Endothelial cell of umbilical vein (primary cell): ENCODE measurements around the gene DUSP22. TPM values are rescaled to one million over a fixed set of nuclear protein-coding genes. Genes with fewer than 3 reads are reported as not detected.

Experiments used
- BruUV-seq: library from RNA; stranded (reverse); fragments of 400-500 nt; replicated peaks from 2 replicates; lab custom pipeline; 2021; lab: Mats Ljungman, UMichigan
- CTCF ChIA-PET: fragments of 300-600, 350-600 bp; sonication (Branson Sonifier 250); formaldehyde crosslinking; loops from one replicate; lab custom pipeline; 2021; ENCODE audit warnings: antibody characterized with exemption, inconsistent platforms; lab: Charles Lee
- POLR2A ChIA-PET: fragments of 300-600, 350-600 bp; sonication (Branson Sonifier 250); formaldehyde crosslinking; loops from one replicate; lab custom pipeline; 2021; ENCODE audit warnings: antibody characterized with exemption, inconsistent platforms; lab: Charles Lee
- DNase-seq: peaks from one replicate; pipeline ENCODE4 v3.0.0-alpha.2; 2011; ENCODE audit warnings: low read depth, low spot score
- FAIRE-seq: peaks from 2 replicates; lab custom pipeline; 2011; peaks lifted over from hg19 to GRCh38; lab: Jason Lieb, UNC
- H2AFZ ChIP-seq: 2 replicates; pipeline ENCODE4 v1.6.0; 2012; ENCODE audit warnings: low read depth, low read length, control low read depth, inconsistent platforms
- H3K27ac ChIP-seq: 2 replicates; pipeline ENCODE4 v1.5.1; 2011; ENCODE audit warnings: low read depth, mild to moderate bottlenecking, control low read depth, low read length, moderate library complexity; ENCODE audit not compliant: insufficient read depth
- H3K27me3 ChIP-seq, 2 experiments: 2 replicates each; pipeline versions ENCODE4 v1.6.0 to v1.6.1; 2011; ENCODE audit warnings: low read length in 2 of 2, mixed read lengths in 1 of 2; ENCODE audit not compliant: control insufficient read depth in 2 of 2, insufficient read depth in 2 of 2
- H3K36me3 ChIP-seq, 2 experiments: 2 replicates in 1 of 2; 3 replicates in 1 of 2; pipeline ENCODE4 v1.5.1; 2011; ENCODE audit warnings: low read length in 2 of 2, mild to moderate bottlenecking in 1 of 2, moderate library complexity in 1 of 2; ENCODE audit not compliant: control insufficient read depth in 2 of 2, insufficient read depth in 2 of 2; ENCODE audit errors: extremely low read depth in 1 of 2
- H3K4me1 ChIP-seq: 3 replicates; pipeline ENCODE4 v1.5.1; 2011; ENCODE audit warnings: mild to moderate bottlenecking, low read length; ENCODE audit not compliant: control insufficient read depth, insufficient read depth; ENCODE audit errors: extremely low read depth
- H3K4me2 ChIP-seq: 2 replicates; pipeline ENCODE4 v1.6.1; 2011; ENCODE audit warnings: low read length, control low read depth, mixed read lengths; ENCODE audit not compliant: insufficient read depth
- H3K4me3 ChIP-seq, 3 experiments: fragments of 200-600 bp in 1 of 3; sonication (generic), shearing (Covaris generic) in 1 of 3; replicated peaks in 1 of 3; 2 replicates each; pipeline ENCODE4 v1.5.1; 2011 to 2016; ENCODE audit warnings: control low read depth in 3 of 3, low read length in 3 of 3, mild to moderate bottlenecking in 2 of 3, inconsistent platforms in 1 of 3, low read depth in 1 of 3, moderate library complexity in 1 of 3; ENCODE audit not compliant: insufficient read depth in 1 of 3
- H3K79me2 ChIP-seq: 2 replicates; pipeline ENCODE4 v1.6.0; 2012; ENCODE audit warnings: low read length, inconsistent platforms; ENCODE audit not compliant: control insufficient read depth, insufficient read depth
- H3K9ac ChIP-seq: replicated peaks from 2 replicates; pipeline ENCODE3; 2011; ENCODE audit warnings: low read length, control low read depth; ENCODE audit not compliant: insufficient read depth; ENCODE audit errors: extremely low read depth
- H3K9me1 ChIP-seq: replicated peaks from 3 replicates; pipeline ENCODE4 v1.6.0; 2011; ENCODE audit warnings: mild to moderate bottlenecking, low read length; ENCODE audit not compliant: control insufficient read depth, insufficient read depth; ENCODE audit errors: extremely low read depth
- H3K9me3 ChIP-seq: replicated peaks from 2 replicates; pipeline ENCODE4 v1.5.1; 2012; ENCODE audit warnings: low read length, inconsistent platforms; ENCODE audit not compliant: control insufficient read depth, insufficient read depth
- H4K20me1 ChIP-seq: replicated peaks from 2 replicates; pipeline ENCODE3; 2011; ENCODE audit warnings: mild to moderate bottlenecking, low read length; ENCODE audit not compliant: control insufficient read depth, insufficient read depth; ENCODE audit errors: extremely low read depth
- EZH2 ChIP-seq: IDR thresholded peaks from 2 replicates; pipeline ENCODE4 v1.6.1; 2012; ENCODE audit warnings: borderline replicate concordance, low read depth, mild to moderate bottlenecking, moderate library complexity, low read length, inconsistent platforms; ENCODE audit not compliant: severe bottlenecking
- FOS ChIP-seq: IDR thresholded peaks from 2 replicates; pipeline ENCODE4 v1.6.1; 2011; ENCODE audit warnings: mild to moderate bottlenecking, low read length, moderate library complexity, borderline replicate concordance; ENCODE audit not compliant: insufficient read depth
- GATA2 ChIP-seq: IDR thresholded peaks from 2 replicates; pipeline ENCODE4 v1.7.0; 2011; ENCODE audit warnings: low read depth, mild to moderate bottlenecking, moderate library complexity, mixed read lengths, low read length; ENCODE audit not compliant: insufficient read length, insufficient read depth
- JUN ChIP-seq: IDR thresholded peaks from 2 replicates; pipeline ENCODE4 v1.6.1; 2011; ENCODE audit warnings: borderline replicate concordance, low read depth; ENCODE audit not compliant: insufficient read length, insufficient read depth
- MYC ChIP-seq: IDR thresholded peaks from one replicate; pipeline ENCODE4 v1.6.1; 2011; ENCODE audit warnings: mild to moderate bottlenecking, low read depth, low read length
- POLR2A ChIP-seq: IDR thresholded peaks from 2 replicates; pipeline ENCODE4 v1.6.1; 2012; ENCODE audit warnings: low read depth, mild to moderate bottlenecking, control low read depth, low read length
- POLR2AphosphoS5 ChIP-seq: IDR thresholded peaks from 2 replicates; pipeline ENCODE4 v1.6.1; 2012; ENCODE audit warnings: low read depth, mild to moderate bottlenecking, control low read depth, low read length, moderate library complexity; ENCODE audit not compliant: insufficient read depth
- dilution Hi-C: fragments of 300-500 bp; cut with MboI; formaldehyde crosslinking; loops from one replicate; pipeline ENCODE4 v1.15.0; 2019; ENCODE audit warnings: low sequenced_read_pairs; ENCODE audit not compliant: extremely low pct_ligation_motif_present
- intact Hi-C: fragments of 100-400 bp; cut with micrococcal nuclease; formaldehyde crosslinking; loops from one replicate; pipeline ENCODE4 v1.10.0; 2022
- polyA plus RNA-seq, 4 experiments: library from polyadenylated mRNA; depleted of rRNA in 3 of 4; stranded (reverse) in 3 of 4; unstranded in 1 of 4; fragments of >200 nt; gene quantifications; 2 replicates each; pipeline versions ENCODE4 v1.2.1 to v1.2.3, GENCODE V29; 2011 to 2012; ENCODE audit warnings: missing spikeins in 1 of 4
- total RNA-seq: library from RNA; stranded (reverse); gene quantifications from 2 replicates; pipeline ENCODE4 v1.2.3, GENCODE V29; 2021
- TF ChIP-seq, protein P1 (sequence below): IDR thresholded peaks from 2 replicates; pipeline ENCODE4 v1.6.1; 2011; ENCODE audit not compliant: insufficient read depth, insufficient read length
- TF ChIP-seq, protein P2 (sequence below), 2 donors: IDR thresholded peaks; 1 replicate in 1 of 2; 2 replicates in 1 of 2; pipeline ENCODE4 v1.5.1; 2011; ENCODE audit warnings: low read length in 2 of 2, mild to moderate bottlenecking in 2 of 2, moderate library complexity in 2 of 2, control low read depth in 1 of 2, inconsistent platforms in 1 of 2, low read depth in 1 of 2; ENCODE audit not compliant: insufficient read depth in 1 of 2; ENCODE audit errors: extremely low read depth in 1 of 2

Gene DUSP22
- total and polyA plus RNA-seq, 2 donors (not counting 3 experiments of a cell fraction or from before 2014, with no cell fraction given): 23.2 to 33.9 TPM

DNA sequence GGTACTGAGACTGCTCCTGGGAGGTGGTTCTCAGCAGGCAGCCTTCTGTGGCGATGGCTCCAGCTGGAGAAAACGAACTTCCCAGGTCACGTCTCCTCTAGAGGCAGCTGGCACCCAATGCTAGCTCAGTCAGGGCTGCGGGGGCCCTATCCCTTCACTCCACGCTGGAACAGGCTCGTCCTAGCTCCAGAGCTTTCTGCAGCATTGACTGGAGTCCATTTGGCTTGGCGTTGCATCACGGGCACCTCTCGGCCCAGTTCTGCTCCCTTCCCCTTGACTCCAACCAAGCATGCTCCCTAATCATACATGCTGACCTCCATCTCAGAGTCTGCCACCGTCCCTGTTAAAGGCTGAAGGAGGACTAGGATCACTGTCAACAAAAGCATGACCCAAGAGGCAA, 93.3 kb downstream of the DUSP22 start:
- Histone ChIP-seq H3K4me2 (no peak overlapping the region), H3K4me3 (no peak overlapping the region), H3K4me1 (no peaks in the 10 kb centered on the region), H3K9ac (no peak overlapping the region), H3K9me3 (peaks cover 2% of the 10 kb centered on the region), H4K20me1 (no peaks in the 10 kb centered on the region), H3K36me3 (no peaks in the 10 kb centered on the region), H3K27ac (no peak overlapping the region), H2AFZ (no peak overlapping the region), H3K9me1 (no peaks in the 10 kb centered on the region), H3K27me3 (peaks cover 14 to 18% of the 10 kb centered on the region in 2 experiments), H3K79me2 (no peaks in the 10 kb centered on the region)
- dilution Hi-C loops: no loop called here
- CTCF ChIA-PET: interaction anchor here (0.9 kb wide), 1 partner anchor 30 kb away, joined by 4 read pairs; no protein-coding TSS in a partner anchor
- no peak for DNase-seq
- POLR2A ChIA-PET: no interaction called here
- no peak for FAIRE-seq
- BruUV-seq: no TSS peak
- intact Hi-C loops: no loop called here
- no peak for TF ChIP-seq FOS
- TF ChIP-seq GATA2: no peak
- no peak for TF ChIP-seq JUN
- TF ChIP-seq, protein P1, sequence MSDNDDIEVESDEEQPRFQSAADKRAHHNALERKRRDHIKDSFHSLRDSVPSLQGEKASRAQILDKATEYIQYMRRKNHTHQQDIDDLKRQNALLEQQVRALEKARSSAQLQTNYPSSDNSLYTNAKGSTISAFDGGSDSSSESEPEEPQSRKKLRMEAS: no peak
- no peak for TF ChIP-seq POLR2AphosphoS5
- TF ChIP-seq, protein P2, sequence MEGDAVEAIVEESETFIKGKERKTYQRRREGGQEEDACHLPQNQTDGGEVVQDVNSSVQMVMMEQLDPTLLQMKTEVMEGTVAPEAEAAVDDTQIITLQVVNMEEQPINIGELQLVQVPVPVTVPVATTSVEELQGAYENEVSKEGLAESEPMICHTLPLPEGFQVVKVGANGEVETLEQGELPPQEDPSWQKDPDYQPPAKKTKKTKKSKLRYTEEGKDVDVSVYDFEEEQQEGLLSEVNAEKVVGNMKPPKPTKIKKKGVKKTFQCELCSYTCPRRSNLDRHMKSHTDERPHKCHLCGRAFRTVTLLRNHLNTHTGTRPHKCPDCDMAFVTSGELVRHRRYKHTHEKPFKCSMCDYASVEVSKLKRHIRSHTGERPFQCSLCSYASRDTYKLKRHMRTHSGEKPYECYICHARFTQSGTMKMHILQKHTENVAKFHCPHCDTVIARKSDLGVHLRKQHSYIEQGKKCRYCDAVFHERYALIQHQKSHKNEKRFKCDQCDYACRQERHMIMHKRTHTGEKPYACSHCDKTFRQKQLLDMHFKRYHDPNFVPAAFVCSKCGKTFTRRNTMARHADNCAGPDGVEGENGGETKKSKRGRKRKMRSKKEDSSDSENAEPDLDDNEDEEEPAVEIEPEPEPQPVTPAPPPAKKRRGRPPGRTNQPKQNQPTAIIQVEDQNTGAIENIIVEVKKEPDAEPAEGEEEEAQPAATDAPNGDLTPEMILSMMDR (IDR thresholded peaks at IDR 0.05; ENCODE audit: extremely low read depth in 1 of 2, insufficient read depth in 1 of 2, low read depth in 1 of 2, low read length in 2 of 2): no peak
- no peak for TF ChIP-seq POLR2A
- no peak for TF ChIP-seq EZH2
- no peak for TF ChIP-seq MYC
